BJ (cell line): Measurements from ENCODE around the gene CAMK2N2. TPM values are rescaled to one million over a fixed set of nuclear protein-coding genes. Genes with fewer than 3 reads are reported as not detected.

Source experiments
- CTCF ChIA-PET: fragments of 350-600 bp; formaldehyde crosslinking; extraction: SDS; loops from one replicate; lab custom pipeline; 2021; ENCODE audit warnings: antibody characterized with exemption, inconsistent platforms; lab: Yijun Ruan, JAX
- POLR2A ChIA-PET: fragments of 300-600 bp; sonication (Branson Sonifier 250); formaldehyde crosslinking; extraction: SDS; loops from one replicate; lab custom pipeline; 2021; ENCODE audit warnings: antibody characterized with exemption; lab: Charles Lee
- DNase-seq: peaks from one replicate; pipeline ENCODE4 v3.0.0-alpha.2; 2011; ENCODE audit warnings: low read depth
- H3K27me3 ChIP-seq: 2 replicates; pipeline ENCODE4 v1.6.0; 2011; ENCODE audit warnings: low read length; ENCODE audit not compliant: control insufficient read depth, insufficient read depth
- H3K36me3 ChIP-seq: 2 replicates; pipeline ENCODE4 v1.5.1; 2011; ENCODE audit warnings: low read length; ENCODE audit not compliant: control insufficient read depth, insufficient read depth
- H3K4me3 ChIP-seq: 2 replicates; pipeline ENCODE4 v1.5.1; 2011; ENCODE audit warnings: low read depth, mild to moderate bottlenecking, control low read depth, low read length
- polyA plus RNA-seq: library from polyadenylated mRNA; depleted of rRNA; stranded (reverse); fragments of >200 nt; gene quantifications from 2 replicates; pipeline ENCODE4 v1.2.3, GENCODE V29; 2011
- TF ChIP-seq, protein P1 (sequence below): IDR thresholded peaks from 2 replicates; pipeline ENCODE4 v1.5.1; 2011; ENCODE audit warnings: low read depth, mild to moderate bottlenecking, control low read depth, inconsistent platforms, low read length, moderate library complexity; ENCODE audit not compliant: insufficient read depth

Gene CAMK2N2
- polyA plus RNA-seq, 1 experiment = 0.28 TPM

DNA sequence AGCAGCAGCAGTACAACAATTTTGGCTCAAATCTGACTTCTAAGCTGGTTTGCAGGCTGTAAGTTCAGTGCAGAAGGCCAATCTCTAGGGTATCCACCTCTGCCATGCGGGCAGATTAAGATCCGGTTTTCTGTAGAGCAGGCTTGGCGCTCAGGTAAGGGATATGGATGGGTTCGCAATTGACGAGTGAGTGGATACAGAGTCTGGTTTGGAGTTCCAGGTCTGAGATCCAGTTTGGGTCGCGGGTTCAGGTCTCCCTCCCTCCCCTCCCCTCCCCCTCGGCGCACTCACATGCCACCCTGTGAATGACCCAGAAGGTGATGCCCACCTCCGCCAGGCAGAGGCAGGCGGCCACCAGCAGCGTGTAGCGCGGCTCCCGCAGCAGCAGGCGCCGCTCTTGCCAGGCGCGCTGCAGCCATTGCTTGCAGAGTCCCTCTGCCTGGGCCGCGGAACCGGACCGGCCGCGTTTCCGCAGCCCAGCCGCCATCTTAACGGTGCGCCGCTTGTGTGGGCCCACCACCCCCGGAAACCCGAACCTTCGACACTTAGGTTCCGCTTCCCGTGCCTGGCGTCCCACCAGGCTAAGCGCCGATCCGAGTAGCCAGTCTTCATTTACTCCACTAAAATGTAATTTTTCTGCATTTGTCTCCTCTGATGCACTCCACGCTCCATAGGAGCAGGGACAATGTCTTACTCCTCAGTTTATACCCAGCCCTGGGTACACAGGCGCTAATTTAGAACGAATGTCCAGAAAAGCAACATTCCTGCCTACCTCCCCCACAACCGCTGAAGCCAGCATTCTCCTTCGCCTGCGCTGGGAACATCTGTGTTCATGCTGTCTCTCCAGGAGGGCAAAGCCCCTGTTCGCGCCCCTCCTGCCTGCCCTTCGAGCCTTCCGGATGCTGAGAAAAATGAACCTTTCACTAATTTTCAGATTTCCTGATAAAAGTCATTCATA, 12.6 kb downstream of the CAMK2N2 start, which contains the start of gene ALG3:
Gene ALG3, minus strand, starts transcription at position 509 of the 958 bp plus-strand sequence. Its CDS starts 22 bp downstream, at position 487.
- TF ChIP-seq, protein P1, sequence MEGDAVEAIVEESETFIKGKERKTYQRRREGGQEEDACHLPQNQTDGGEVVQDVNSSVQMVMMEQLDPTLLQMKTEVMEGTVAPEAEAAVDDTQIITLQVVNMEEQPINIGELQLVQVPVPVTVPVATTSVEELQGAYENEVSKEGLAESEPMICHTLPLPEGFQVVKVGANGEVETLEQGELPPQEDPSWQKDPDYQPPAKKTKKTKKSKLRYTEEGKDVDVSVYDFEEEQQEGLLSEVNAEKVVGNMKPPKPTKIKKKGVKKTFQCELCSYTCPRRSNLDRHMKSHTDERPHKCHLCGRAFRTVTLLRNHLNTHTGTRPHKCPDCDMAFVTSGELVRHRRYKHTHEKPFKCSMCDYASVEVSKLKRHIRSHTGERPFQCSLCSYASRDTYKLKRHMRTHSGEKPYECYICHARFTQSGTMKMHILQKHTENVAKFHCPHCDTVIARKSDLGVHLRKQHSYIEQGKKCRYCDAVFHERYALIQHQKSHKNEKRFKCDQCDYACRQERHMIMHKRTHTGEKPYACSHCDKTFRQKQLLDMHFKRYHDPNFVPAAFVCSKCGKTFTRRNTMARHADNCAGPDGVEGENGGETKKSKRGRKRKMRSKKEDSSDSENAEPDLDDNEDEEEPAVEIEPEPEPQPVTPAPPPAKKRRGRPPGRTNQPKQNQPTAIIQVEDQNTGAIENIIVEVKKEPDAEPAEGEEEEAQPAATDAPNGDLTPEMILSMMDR = no peak
- POLR2A ChIA-PET = no interaction called here
- Histone ChIP-seq H3K27me3 (no peaks in the 10 kb centered on the region), H3K36me3 (peaks cover 15% of the 10 kb centered on the region), H3K4me3 (peak within 1 kb of the TSS; percentile 98)
- no peak for DNase-seq
- CTCF ChIA-PET = interaction anchor here (0.6 to 1.4 kb wide), 8 partner anchors 9 to 350 kb away, joined by 3 to 7 read pairs (median 3); no protein-coding TSS in a partner anchor

DNA sequence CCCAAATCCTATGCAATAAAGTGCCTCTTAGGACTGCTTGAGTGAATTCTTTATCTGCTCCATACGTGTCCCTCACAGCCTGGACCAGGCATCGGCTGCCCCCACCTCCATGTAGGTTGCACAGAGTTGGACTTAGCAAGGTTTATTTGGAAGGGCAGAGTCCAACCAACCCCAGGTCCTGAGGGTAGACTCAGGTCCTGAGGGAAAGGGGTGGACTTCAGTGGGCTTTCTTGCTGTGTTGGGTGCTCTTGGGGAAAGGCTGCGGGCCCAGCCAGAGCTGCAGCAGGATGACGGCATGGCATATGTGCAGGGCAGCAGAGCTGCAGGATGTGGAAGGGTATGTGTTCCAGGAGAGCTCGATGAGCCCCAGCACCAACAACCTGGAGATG, 19.1 kb downstream of the CAMK2N2 start:
- H3K4me3 ChIP-seq = no peak overlapping the region
- POLR2A ChIA-PET = interaction anchor here (0.5 kb wide), 1 partner anchor 59 kb away, joined by 3 read pairs; no protein-coding TSS in a partner anchor
- DNase-seq = no peak
- no peaks in the 10 kb centered on the region; the same call in 1 of the 2 replicates for H3K27me3 ChIP-seq
- CTCF ChIA-PET = interaction anchor here (1.3 to 6.4 kb wide), 6 partner anchors 16 to 350 kb away, joined by 4 to 54 read pairs (median 5); partner anchors contain the start of gene VWA5B2
- peaks cover 23% of the 10 kb centered on the region for H3K36me3 ChIP-seq
- TF ChIP-seq, protein P1 = no peak

DNA sequence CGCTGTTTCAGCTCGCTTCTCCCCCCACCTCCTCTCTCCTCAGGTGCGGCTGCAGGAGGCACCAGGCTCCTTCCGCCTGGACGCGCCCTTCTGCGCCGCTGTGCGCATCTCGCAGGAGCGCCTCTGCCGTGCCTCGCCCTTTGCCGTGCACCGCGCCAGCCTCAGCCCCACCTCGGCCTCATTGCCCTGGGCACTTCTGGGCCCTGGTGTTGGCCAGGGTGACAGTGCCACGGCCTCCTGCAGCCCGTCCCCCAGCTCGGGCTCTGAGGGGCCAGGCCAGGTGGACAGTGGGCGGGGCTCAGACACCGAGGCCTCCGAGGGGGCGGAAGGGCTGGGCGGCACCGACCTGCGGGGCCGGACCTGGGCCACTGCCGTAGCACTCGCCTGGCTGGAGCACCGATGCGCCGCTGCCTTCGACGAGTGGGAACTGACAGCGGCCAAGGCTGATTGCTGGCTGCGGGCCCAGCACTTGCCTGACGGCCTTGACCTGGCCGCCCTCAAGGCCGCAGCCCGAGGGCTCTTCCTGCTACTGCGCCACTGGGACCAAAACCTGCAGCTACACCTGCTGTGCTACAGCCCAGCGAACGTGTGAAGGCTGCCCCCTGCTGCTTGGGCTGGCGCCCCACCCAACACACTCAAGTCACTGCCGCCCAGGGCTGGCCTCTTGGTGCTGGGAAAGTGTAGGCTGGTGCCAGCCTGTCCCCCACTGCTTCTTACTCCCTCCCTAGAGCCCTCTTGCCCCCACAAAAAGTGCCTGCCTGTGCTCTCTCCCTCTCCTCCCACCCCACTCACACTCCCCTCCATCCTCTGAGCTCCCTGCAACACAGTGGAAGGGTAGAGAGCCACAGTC, 19.7 kb downstream of the CAMK2N2 start:
- peaks cover 23% of the 10 kb centered on the region for H3K36me3 ChIP-seq
- ChIA-PET CTCF (interaction anchor here (1.2 to 6.4 kb wide), 9 partner anchors 8 to 349 kb away, joined by 3 to 54 read pairs (median 5); partner anchors contain the start of genes ABCC5, CAMK2N2 and VWA5B2), POLR2A (interaction anchor here (0.5 kb wide), 1 partner anchor 58 kb away, joined by 3 read pairs; no protein-coding TSS in a partner anchor)
- TF ChIP-seq, protein P1 = peak; percentile 53
- no peaks in the 10 kb centered on the region; the same call in 1 of the 2 replicates for H3K27me3 ChIP-seq
- H3K4me3 ChIP-seq = no peak overlapping the region
- DNase-seq = no peak

DNA sequence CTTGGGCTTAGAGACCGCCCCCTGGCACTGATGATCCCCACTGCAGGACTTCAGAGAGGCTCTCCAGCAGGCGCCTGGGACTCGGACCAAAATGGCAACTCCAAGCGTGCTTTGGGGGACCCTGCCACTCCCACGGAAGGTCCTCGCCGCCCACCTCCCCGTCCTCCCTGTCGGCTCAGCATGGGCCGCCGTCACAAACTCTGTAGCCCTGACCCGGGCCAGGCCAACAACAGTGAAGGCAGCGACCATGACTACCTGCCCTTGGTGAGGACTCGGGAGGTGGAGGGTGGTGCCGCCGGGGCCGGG, 20.3 kb downstream of the CAMK2N2 start:
- ChIA-PET POLR2A (no interaction called here), CTCF (interaction anchor here (1.1 to 6.4 kb wide), 6 partner anchors 9 to 223 kb away, joined by 3 to 54 read pairs (median 4); partner anchors contain the start of genes ABCC5, CAMK2N2 and VWA5B2)
- H3K36me3 ChIP-seq = peaks cover 23% of the 10 kb centered on the region
- H3K4me3 ChIP-seq = no peak overlapping the region
- no peaks in the 10 kb centered on the region; the same call in 1 of the 2 replicates for H3K27me3 ChIP-seq
- TF ChIP-seq, protein P1 = no peak
- no peak for DNase-seq
